ENCODE results near the gene BANF1.
"Not testable (repeated sequence)": the region's sequence is repeated elsewhere in the genome, so short reads cannot be mapped to it uniquely, and the experiment has no call there.

BANF1 gene

GRCh38 chr11:66008095-66008467 is 5.8 kb downstream of the BANF1 start:
- DNase-seq (ENCODE audit: low read depth) = no peak
- H3K4me3 ChIP-seq (ENCODE audit: low read depth, low read length) = no peak overlapping the region

- no peak for DNase-seq (ENCODE audit: low read depth)
- H3K4me3 ChIP-seq (ENCODE audit: low read depth, low read length) = no peak overlapping the region
Observed at GRCh38 chr11:66008468-66009101, 6.3 kb downstream of the BANF1 start.

GRCh38 chr11:66010036-66010435 is 7.7 kb downstream of the BANF1 start:
- not testable (repeated sequence) for H3K4me3 ChIP-seq (ENCODE audit: low read depth, low read length); DNase-seq (ENCODE audit: low read depth)

GRCh38 chr11:66011239-66011784 is 9.0 kb downstream of the BANF1 start:
- H3K4me3 ChIP-seq (ENCODE audit: low read depth, low read length) = no peak overlapping the region
- no peak for DNase-seq (ENCODE audit: low read depth)

GRCh38 chr11:66011785-66012303 is 9.5 kb downstream of the BANF1 start, which contains the start of gene CST6:
TSS of gene CST6 (plus strand) at chr11:66012008. CDS start at chr11:66012045, 37 bp downstream.
- DNase-seq (ENCODE audit: low read depth) = no peak
- no peak within 1 kb of the TSS for H3K4me3 ChIP-seq (ENCODE audit: low read depth, low read length)

GRCh38 chr11:66012371-66012945 is 10.2 kb downstream of the BANF1 start:
- H3K4me3 ChIP-seq (ENCODE audit: low read depth, low read length) = no peak overlapping the region
- DNase-seq (ENCODE audit: low read depth) = no peak

GRCh38 chr11:66012946-66013761 is 10.9 kb downstream of the BANF1 start:
- DNase-seq (ENCODE audit: low read depth) = no peak
- no peak overlapping the region for H3K4me3 ChIP-seq (ENCODE audit: low read depth, low read length)

- H3K4me3 ChIP-seq (ENCODE audit: low read depth, low read length) = no peak overlapping the region
- no peak for DNase-seq (ENCODE audit: low read depth)
Observed at GRCh38 chr11:66013762-66014100, 11.4 kb downstream of the BANF1 start.

- no peak overlapping the region for H3K4me3 ChIP-seq (ENCODE audit: low read depth, low read length)
- DNase-seq (ENCODE audit: low read depth) = no peak
Observed at GRCh38 chr11:66014804-66015453, 12.6 kb downstream of the BANF1 start.

- no peak overlapping the region for H3K4me3 ChIP-seq (ENCODE audit: low read depth, low read length)
- no peak for DNase-seq (ENCODE audit: low read depth)
Observed at GRCh38 chr11:66015454-66015881, 13.2 kb downstream of the BANF1 start.

- H3K4me3 ChIP-seq (ENCODE audit: low read depth, low read length) = no peak overlapping the region
- no peak for DNase-seq (ENCODE audit: low read depth)
Observed at GRCh38 chr11:66015936-66016792, 13.9 kb downstream of the BANF1 start.

- no peak overlapping the region for H3K4me3 ChIP-seq (ENCODE audit: low read depth, low read length)
- no peak for DNase-seq (ENCODE audit: low read depth)
Observed at GRCh38 chr11:66016793-66017177, 14.5 kb downstream of the BANF1 start.

- no peak for DNase-seq (ENCODE audit: low read depth)
- H3K4me3 ChIP-seq (ENCODE audit: low read depth, low read length) = no peak overlapping the region
Observed at GRCh38 chr11:66017321-66017720, 15.0 kb downstream of the BANF1 start.

- no peak for DNase-seq (ENCODE audit: low read depth)
- no peak overlapping the region for H3K4me3 ChIP-seq (ENCODE audit: low read depth, low read length)
Observed at GRCh38 chr11:66020212-66020611, 17.9 kb downstream of the BANF1 start.

GRCh38 chr11:66020618-66021357 is 18.5 kb downstream of the BANF1 start:
- no peak overlapping the region for H3K4me3 ChIP-seq (ENCODE audit: low read depth, low read length)
- DNase-seq (ENCODE audit: low read depth) = peak; percentile 26

GRCh38 chr11:66022401-66023185 is 20.3 kb downstream of the BANF1 start:
- no peak overlapping the region for H3K4me3 ChIP-seq (ENCODE audit: low read depth, low read length)
- no peak for DNase-seq (ENCODE audit: low read depth)

GRCh38 chr11:66023186-66023440 is 20.8 kb downstream of the BANF1 start:
- not testable (repeated sequence) for DNase-seq (ENCODE audit: low read depth); H3K4me3 ChIP-seq (ENCODE audit: low read depth, low read length)

Measured in skeletal muscle cell (primary cell).